NCI-H345 (cell line): ENCODE results near the gene MED15.
"Not testable (repeated sequence)": the region's sequence is repeated elsewhere in the genome, so short reads cannot be mapped to it uniquely, and the experiment has no call there.

Source experiments
- DNase-seq: peaks from one replicate; lab custom pipeline; 2025; lab: John Stamatoyannopoulos, UW

MED15 gene

DNA sequence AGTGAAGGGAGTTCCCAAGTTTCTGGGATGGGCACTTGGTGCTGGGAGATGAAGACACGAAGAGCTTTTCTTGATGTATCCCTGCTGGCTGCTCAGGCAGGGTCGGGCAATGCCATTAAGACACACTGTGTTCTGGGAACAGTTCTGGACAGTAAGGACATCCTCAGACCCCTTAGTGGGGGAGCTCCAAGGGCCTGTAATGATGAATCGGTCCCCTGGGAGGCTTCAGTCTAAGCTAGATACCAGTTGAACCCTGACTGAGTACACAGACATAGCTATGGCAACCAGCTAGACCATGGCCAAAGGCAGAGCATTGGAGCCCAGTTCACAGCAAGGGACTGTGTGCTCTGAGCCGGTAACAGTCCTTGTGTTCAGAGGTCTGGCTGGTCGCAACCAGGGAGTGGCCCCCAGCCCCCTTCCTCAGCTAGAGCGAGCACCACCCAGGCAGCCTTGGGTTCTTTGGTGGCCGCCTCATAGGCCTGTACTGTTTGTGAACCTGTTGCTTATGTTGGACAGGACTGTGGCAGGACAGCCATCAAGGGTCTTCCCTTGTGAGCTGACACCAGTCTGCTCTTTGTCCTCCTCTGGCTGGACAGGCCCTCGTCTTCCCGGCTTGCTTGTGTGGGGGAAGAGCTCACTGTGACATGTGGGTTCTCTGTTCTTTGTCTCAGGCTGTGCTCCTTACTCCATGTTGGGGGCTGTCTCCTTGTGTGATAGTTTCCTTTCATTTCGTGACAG is 25.0 kb downstream of the MED15 start:
- no peak for DNase-seq

GRCh38 chr22:20533095-20533878 is 25.9 kb downstream of the MED15 start:
- no peak for DNase-seq

DNA sequence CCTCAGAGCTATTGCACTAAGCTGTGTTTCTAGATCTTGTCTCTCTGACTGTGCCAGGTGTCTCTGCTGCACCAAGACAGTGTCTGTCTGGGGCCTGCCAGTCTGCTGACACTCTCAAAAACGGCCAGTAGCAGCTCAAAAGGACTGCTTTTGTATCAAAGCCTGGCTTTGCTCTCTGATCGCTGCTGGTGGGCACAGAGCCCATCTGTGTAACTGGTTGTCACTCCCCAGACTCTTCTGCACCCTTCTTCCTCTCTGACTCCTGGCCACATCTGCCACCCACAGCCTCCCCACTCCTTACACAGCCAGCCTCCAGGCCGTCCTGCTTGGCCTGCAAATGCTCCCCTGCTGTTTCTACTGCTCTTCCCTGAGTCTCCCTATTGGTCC is 26.5 kb downstream of the MED15 start:
- no peak for DNase-seq

DNA sequence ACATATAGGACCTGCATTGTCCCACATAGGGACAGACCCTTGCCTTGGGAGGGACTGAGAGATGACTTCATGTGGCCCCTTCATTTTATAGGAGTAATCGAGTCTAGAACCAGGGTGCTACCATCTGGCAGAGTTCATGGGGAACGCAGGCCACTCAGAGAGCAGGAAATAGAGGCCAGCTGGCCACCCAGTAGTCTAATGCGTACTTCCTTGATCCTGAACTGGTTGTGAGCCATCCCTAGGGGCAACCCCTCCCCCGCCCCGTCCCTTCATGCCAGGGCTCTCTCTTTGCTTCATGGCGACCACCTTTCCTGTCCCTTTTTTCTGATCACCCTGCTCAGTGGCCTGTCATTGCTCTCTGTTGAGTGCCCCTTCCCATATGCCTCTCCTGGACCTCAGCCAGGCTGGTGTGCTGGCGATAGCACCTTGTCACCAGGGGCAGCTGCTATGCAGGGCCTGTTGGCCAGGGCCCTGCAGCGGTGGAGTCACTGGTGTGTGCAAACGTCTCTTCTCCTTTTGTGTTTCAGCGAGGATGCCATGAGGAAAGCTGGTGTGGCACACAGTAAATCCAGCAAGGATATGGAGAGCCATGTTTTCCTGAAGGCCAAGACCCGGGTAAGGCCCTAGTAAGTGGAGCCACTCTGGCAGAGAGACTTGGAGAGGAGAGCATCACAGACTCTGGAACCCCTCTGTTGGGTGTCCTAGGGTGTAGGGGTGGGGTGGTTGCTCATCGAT is 29.3 kb downstream of the MED15 start:
- no peak for DNase-seq

DNA sequence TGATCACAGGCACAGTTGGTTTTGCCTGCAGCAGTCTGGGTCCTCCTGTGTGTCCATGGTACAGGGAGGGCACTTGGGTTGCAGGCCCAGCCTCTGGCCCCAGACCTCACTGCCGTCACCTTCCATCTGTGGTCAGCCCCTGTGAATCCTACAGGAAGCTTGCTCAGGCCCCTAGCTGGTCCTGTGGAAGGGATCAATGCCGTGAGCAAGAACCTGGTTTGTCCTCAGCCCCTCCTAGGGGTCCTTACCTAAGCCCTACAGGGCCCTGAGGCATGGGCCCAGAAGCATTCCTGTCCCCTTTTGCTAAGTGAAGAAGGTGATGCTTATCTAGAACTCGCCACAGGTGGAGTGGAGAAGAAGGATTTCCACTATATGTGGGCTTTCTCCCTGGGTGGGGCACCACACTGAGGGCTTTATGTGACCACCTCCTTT is 29.9 kb downstream of the MED15 start:
- no peak for DNase-seq

DNA sequence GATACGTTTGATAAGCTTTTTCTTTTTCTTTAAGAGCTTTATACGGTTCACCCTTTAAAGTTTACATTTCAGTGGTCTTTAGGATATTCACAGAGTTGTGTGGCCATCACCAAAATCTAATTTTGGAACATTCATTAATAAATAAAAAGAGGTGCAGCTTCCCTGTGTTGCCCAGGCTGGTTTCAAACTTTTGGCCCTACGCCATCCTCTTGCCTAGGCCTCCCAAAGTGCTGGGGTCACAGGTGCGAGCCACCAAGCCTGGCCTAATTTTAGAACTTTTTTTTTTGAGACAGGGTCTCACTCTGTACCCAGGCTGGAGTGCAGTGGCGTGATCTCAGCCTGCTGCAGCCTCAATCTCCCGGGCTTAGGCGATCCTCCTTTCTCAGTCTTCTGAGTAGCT is 30.6 kb downstream of the MED15 start:
- no peak for DNase-seq

- not testable (repeated sequence) for DNase-seq
Measured at GRCh38 chr22:20538875-20539274, 31.5 kb downstream of the MED15 start.

DNA sequence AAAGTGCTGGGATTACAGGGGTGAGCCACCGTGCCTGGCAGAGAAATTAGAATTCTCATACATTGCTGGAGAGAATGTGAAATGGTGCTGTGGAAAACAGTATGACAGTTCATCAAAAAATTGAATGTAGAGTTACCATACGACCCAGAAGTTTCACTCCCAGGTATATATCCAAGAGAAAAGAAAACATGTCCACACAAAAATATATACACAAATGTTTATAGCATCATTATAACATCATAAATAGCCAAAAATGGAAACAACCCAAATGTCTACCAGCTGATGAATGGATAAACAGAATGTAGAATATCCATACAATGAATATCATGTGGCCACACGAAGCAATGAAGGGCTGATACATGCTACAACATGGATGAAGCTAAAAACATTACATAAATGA is 34.6 kb downstream of the MED15 start:
- no peak for DNase-seq

DNA sequence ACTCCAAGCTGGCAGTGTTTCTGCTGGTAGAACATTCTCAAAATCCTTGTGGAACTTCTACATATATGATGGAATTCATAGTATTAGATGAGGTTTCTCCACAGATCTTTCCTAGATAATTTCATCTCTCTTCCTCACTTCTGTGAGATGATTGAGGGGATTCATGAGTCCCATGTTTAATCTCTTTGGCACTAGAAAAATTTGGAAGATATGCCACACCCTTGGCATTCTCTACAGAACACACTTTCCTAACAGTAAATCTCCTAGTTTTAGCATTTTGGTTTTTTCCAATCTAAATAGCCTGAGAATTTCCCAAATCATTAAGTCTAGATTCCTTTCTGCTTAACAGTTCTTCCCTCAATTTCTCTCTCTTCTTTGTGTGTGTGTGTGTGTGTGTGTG is 35.3 kb downstream of the MED15 start:
- DNase-seq = no peak

DNA sequence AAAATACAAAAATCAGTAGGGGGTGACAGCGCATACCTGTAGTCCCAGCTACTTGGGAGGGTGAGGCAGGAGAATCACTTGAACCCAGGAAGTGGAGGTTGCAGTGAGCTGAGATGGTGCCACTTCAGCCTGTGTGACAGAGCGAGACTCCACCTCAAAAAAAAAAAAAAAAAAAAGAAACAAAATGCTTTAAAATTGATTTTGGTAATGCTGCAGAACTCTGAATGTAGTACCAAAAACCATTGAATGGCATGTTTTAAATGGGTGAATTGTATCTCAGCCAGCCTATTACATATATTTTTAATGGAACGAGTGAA is 37.9 kb downstream of the MED15 start:
- DNase-seq = not testable (repeated sequence)

DNA sequence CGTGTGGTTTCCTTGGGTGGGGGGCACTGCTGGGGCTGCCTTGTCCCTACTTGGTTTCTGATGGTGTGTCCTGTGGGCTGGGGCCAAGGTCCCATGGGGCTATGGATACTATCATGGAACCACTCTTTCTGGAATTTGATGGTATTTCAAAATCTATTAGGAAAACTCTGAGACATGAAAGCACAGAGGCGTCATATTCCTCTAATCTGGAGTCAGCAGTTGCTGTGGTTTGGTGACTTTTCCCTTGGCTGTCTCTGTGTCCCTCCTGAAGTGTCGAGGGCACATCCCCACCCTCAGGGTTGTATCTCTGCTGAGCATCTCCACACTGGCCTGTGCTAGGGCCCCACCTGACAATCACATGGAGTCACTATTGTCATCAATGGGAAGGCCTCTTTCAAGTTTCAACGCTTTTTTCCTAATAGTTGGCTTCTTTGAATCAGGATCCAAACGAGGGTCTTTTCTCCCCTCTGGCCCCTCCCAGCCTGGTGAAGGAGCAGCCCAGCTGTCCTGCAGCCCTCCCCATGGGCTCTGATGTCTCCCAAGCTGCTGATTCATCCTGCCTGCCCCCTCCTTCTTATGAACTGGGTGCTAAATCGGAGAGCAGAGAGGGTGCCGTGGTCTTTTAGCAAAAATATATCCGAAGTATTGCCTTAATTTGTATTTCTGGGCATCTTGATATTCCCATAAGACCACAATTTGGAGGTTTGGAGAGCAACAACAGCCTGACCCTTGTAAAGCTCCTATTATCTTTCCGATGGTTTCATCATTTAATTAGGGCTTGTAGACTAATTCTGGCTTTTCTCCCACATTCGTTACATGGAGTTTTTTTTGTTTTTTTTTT is 38.5 kb downstream of the MED15 start:
- DNase-seq = no peak

- DNase-seq = no peak
Measured at GRCh38 chr22:20546541-20546950, 39.1 kb downstream of the MED15 start.

GRCh38 chr22:20547029-20547428 is 39.6 kb downstream of the MED15 start:
- DNase-seq = no peak

- DNase-seq = no peak
Measured at GRCh38 chr22:20548806-20549205, 41.4 kb downstream of the MED15 start.

GRCh38 chr22:20549232-20549841 is 41.9 kb downstream of the MED15 start:
- no peak for DNase-seq

- DNase-seq = no peak
Measured at GRCh38 chr22:20550057-20550817, 42.8 kb downstream of the MED15 start.

- DNase-seq = no peak
Measured at GRCh38 chr22:20550851-20551744, 43.7 kb downstream of the MED15 start.

GRCh38 chr22:20551805-20552442 is 44.5 kb downstream of the MED15 start:
- no peak for DNase-seq
